Measurements from ENCODE around the gene APBA1.
A peak's percentile ranks its signal among the peaks of the same experiment; 100 is the strongest.

The APBA1 gene

DNA sequence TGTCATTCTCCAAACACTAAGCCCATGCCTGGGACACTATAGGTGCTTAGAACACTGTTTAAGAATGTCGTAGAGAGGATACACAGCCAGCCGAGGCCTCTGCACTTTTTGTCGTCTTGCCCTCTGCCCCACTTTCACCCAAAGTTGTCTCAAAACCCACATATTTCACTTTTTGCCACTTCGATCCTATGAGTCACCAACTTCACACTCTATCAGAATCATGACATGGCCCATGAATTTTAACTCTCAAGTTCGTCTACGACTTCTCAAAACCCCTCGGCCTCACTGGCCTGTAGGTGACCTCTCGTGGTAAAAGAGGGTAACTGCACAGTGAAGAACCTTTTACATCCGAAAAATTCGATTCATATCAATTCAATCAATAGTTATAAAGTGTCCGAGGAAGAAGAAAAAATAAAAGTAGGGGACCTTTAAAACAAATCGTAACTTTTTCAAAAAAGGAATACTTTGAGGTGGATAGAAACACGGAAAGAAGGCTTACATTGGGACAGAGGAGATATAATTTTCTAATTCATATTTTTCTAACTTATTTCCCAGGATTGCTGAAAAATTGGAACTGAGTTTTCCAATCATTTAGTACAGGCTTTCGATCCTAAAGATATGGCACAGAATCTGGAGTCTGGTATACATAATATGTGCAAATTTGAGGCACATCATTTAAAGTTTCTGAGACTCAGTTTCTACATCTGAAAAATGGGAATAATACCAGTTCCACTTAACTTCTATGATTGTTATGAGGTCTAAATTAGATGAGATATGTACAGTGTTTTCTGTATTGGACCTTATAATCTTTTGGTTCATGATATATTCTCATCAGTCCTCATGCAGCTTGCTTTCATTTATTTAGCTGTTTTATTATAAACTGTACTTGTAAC is 122.6 kb downstream of the APBA1 start:
- TF ChIP-seq, protein P1, sequence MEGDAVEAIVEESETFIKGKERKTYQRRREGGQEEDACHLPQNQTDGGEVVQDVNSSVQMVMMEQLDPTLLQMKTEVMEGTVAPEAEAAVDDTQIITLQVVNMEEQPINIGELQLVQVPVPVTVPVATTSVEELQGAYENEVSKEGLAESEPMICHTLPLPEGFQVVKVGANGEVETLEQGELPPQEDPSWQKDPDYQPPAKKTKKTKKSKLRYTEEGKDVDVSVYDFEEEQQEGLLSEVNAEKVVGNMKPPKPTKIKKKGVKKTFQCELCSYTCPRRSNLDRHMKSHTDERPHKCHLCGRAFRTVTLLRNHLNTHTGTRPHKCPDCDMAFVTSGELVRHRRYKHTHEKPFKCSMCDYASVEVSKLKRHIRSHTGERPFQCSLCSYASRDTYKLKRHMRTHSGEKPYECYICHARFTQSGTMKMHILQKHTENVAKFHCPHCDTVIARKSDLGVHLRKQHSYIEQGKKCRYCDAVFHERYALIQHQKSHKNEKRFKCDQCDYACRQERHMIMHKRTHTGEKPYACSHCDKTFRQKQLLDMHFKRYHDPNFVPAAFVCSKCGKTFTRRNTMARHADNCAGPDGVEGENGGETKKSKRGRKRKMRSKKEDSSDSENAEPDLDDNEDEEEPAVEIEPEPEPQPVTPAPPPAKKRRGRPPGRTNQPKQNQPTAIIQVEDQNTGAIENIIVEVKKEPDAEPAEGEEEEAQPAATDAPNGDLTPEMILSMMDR (IDR thresholded peaks at IDR 0.05; ENCODE audit: low read depth, low read length), result peak; percentile 96
- peak; percentile 7 for DNase-seq (ENCODE audit: extremely low read depth, low read depth)

DNA sequence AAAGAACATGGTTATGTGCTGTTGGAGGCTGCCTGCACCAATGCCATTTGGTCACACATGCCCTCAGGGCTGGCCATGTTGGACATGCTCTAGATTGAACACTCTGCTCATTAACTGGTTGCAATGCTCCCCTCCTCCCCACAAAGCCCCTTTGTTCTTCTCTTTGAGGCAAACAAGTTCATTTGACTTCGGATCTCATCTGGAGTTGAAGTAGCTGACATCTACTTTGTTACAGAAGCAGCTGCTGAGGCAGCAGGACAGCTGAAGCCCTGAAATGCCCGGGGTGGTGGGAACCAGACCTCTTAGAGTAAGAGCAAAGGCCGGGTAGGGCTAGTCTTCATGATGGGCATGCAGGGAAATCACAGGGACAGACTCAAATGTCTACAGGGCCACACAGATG is 123.5 kb downstream of the APBA1 start:
- TF ChIP-seq, protein P1 (IDR thresholded peaks at IDR 0.05; ENCODE audit: low read depth, low read length), result no peak
- no peak for DNase-seq (ENCODE audit: extremely low read depth, low read depth)

DNA sequence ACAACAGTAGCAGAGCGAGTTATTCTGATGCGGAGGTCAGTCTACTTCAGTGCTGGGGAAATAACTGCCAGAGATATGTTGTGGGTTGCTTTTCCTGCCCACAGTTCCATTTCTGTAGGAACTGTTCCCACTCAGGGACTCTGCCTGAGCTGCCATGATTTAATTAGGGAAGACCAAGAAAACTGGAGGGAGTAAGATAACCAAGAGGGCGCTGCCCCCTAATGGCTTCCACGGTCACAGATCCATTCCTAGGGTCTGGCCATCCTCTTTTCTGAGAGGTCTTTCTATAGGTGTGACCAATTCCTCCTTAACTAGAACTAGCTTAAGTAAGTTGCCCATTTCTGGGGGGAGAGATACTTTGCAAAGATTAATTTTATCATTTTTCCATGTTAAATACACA is 125.9 kb downstream of the APBA1 start:
- no peak for DNase-seq (ENCODE audit: extremely low read depth, low read depth)
- TF ChIP-seq, protein P1 (IDR thresholded peaks at IDR 0.05; ENCODE audit: low read depth, low read length), result peak; percentile 35

DNA sequence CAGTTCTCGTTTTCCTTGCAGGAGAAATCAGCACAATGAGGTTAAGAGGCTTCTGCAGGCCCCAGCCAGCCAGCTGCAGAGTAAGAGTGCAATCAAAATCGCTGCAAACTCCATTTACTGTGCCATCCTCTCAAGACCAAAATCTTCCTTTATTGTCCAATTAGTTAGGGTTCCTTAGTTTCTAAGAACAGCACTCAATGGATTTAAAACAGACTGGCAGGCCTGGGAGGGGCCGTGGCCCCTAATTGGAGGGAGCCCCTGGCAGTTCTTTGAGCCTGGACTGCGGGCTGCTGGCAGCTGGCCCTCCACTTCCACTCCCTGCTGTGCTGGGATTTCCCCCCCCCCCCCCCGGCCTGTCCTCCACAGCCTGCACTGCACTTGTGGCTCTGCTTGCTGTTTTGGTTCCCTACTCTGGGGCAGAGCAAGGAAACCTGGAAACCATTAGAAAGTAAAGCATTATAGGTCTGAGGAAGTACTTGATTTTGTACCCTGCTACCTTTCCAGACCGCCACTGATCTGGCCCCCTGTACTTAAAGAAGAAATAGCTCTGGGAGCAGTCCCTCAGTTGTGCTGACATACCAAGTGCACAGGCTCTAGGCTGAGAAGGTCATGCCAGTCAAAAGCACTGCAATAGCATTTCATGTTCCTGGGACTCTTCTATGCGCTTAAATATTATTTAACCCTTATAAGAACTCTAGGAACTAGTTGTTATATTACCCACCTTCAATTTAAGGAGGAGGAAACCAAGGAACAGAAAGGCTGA is 129.0 kb downstream of the APBA1 start:
- no peak for DNase-seq (ENCODE audit: extremely low read depth, low read depth)
- TF ChIP-seq, protein P1 (IDR thresholded peaks at IDR 0.05; ENCODE audit: low read depth, low read length), result no peak

DNA sequence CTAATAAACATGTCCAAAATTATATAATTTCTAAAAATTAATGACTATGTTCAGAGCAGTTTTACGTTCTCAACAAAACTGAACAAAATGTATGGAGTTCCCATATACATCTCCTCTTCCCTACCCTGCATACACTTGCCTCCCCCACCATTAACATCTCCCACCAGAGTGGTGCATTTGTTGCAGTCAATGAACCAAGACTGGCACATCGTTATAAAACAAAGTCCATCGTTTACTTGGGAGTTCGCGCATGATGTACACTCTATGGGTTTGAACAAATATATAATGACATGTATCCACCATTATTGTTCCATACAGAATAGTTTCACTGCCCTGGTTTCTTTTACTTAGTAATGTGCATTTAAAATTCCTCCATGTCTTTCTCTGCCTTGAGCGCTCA is 130.1 kb downstream of the APBA1 start:
- TF ChIP-seq, protein P1 (IDR thresholded peaks at IDR 0.05; ENCODE audit: low read depth, low read length), result no peak
- no peak for DNase-seq (ENCODE audit: extremely low read depth, low read depth)

DNA sequence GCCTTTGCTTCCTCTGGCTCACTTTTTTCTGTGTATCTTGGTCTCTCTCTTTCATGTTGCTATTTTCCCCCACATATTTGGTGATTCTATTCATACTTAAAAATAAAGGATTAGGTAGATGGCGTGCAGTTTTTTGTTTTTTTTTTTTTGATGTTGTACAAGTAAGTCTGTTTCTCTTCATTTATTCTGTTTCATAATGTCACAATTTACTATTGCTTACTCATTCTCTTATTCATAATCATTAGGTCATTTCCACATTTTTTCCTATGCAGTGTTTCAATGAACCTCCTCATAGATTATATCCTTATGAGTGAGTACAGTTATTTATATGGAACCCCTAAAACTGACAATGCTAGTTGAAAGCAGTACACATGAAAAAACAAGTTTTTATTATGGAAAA is 136.3 kb downstream of the APBA1 start:
- TF ChIP-seq, protein P1 (IDR thresholded peaks at IDR 0.05; ENCODE audit: low read depth, low read length), result no peak
- no peak for DNase-seq (ENCODE audit: extremely low read depth, low read depth)

DNA sequence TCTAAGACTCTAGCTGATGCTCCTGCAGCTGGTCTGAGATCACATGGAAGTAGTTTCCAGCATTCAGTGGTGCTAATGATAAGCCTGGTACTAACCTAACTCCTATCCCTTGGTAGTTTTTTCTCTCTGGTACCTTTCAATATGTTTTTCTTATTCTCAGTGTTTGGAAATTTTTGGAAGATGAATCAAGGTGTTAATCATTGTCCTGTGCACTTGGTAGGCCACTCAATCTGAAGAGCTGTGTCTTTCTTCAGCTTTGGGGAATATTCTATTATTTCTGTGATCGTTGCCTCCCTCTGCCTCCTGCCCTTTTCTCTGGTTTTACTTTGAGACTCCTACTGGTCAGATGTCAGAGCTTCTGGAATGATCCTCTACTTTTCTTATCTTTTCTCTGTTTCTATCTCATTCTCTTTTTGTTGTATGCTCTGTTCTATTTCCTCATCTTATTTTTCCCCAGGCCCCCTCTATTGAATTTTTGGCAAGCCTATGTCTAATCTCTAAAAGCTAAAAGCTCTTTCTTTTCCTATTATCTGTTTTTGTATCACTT is 136.8 kb downstream of the APBA1 start:
- no peak for DNase-seq (ENCODE audit: extremely low read depth, low read depth)

More for the DNA sequence above, 136.8 kb downstream of the APBA1 start:
- TF ChIP-seq, protein P1 (IDR thresholded peaks at IDR 0.05; ENCODE audit: low read depth, low read length), result no peak

Measured in AG09319 (cell line).